Islet precursor cell (in vitro differentiated cells): Measurements from ENCODE around the gene WNK1.
A peak's percentile ranks its signal among the peaks of the same experiment; 100 is the strongest.
"Not testable (repeated sequence)": the region's sequence is repeated elsewhere in the genome, so short reads cannot be mapped to it uniquely, and the experiment has no call there.

Experiments
- DNase-seq: peaks from one replicate; pipeline ENCODE4 v3.0.0-alpha.2; 2018

The WNK1 gene

GRCh38 chr12:751999-752694 is at the start of gene WNK1:
Gene WNK1, plus strand, starts transcription at chr12:752579. Its CDS starts 987 bp downstream, at chr12:753566.
- peak; percentile 100 for DNase-seq

GRCh38 chr12:704516-705242 is 47.7 kb upstream of the WNK1 start:
- no peak for DNase-seq

- not testable (repeated sequence) for DNase-seq
Measured at GRCh38 chr12:708084-708483, 44.3 kb upstream of the WNK1 start.

- no peak for DNase-seq
Measured at GRCh38 chr12:709455-710020, 42.8 kb upstream of the WNK1 start.

- DNase-seq = no peak
Measured at GRCh38 chr12:712172-712863, 40.1 kb upstream of the WNK1 start.

GRCh38 chr12:713281-713875 is 39.0 kb upstream of the WNK1 start:
- DNase-seq = no peak

- DNase-seq = no peak
Measured at GRCh38 chr12:716506-716905, 35.9 kb upstream of the WNK1 start.

GRCh38 chr12:718756-719102 is 33.6 kb upstream of the WNK1 start:
- no peak for DNase-seq

- no peak for DNase-seq
Measured at GRCh38 chr12:720231-720941, 32.0 kb upstream of the WNK1 start.

- peak; percentile 87 for DNase-seq
Measured at GRCh38 chr12:724194-724855, 28.1 kb upstream of the WNK1 start.

GRCh38 chr12:725076-725475 is 27.3 kb upstream of the WNK1 start:
- DNase-seq = no peak

GRCh38 chr12:726281-727140 is 25.9 kb upstream of the WNK1 start:
- DNase-seq = no peak

GRCh38 chr12:727321-727720 is 25.1 kb upstream of the WNK1 start:
- no peak for DNase-seq

GRCh38 chr12:728781-729180 is 23.6 kb upstream of the WNK1 start:
- no peak for DNase-seq

- DNase-seq = no peak
Measured at GRCh38 chr12:729221-729620, 23.2 kb upstream of the WNK1 start.

- DNase-seq = no peak
Measured at GRCh38 chr12:730550-730949, 21.8 kb upstream of the WNK1 start.

- DNase-seq = no peak
Measured at GRCh38 chr12:737122-737739, 15.1 kb upstream of the WNK1 start.

GRCh38 chr12:738712-739111 is 13.7 kb upstream of the WNK1 start:
- no peak for DNase-seq

- no peak for DNase-seq
Measured at GRCh38 chr12:739349-739748, 13.0 kb upstream of the WNK1 start.

GRCh38 chr12:740921-741320 is 11.5 kb upstream of the WNK1 start:
- no peak for DNase-seq
